ENCODE data around the gene OPRM1.
A peak's percentile ranks its signal among the peaks of the same experiment; 100 is the strongest.

OPRM1 gene

DNA sequence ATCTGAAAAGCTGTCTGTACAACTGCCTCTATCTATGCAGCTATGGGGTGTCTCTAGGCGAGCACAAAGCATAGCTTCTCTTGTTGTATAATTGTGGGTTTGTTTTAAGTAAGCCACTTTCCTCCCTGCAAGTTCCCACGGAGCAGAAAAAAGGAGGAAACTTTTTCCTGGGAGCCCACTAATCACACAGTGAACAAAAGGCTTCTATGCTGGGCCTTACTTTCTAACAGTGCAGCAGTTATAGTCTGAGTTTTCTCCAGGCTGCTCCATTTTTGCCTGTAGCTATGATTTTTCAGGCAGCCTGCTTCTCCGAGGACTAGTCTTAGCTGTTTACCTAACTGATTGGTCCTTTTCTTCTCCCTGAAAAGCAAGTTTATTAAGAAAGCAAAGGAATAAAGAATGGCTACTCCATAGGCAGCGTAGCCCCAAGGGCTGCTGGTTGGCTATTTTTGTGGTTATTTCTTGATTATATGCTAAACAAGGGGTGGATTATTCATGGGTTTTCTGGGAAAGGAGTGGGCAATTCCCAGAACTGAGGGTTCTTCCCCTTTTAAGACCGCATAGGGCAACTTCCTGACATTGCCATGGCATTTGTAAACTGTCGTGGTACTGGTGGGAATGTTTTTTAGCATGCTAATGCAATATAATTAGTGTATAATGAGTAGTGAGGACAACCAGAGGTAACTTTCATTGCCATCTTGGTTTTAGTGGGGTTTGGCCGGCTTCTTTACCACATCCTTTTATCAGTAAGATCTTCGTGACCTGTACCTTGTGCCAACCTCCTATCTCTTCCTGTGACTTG lies 84.3 kb downstream of the OPRM1 start:
- Histone ChIP-seq H3K4me1 (ENCODE audit: insufficient read depth, insufficient read length) (no peaks in the 10 kb centered on the region), H3K36me3 (ENCODE audit: insufficient read depth, insufficient read length, low read length) (no peaks in the 10 kb centered on the region), H3K9ac (ENCODE audit: insufficient read length, low read depth) (no peak overlapping the region), H3K27me3 (ENCODE audit: insufficient read depth, insufficient read length) (no peaks in the 10 kb centered on the region), H3K9me3 (ENCODE audit: insufficient read depth, low read length) (no peaks in the 10 kb centered on the region), H3K4me3 (ENCODE audit: insufficient read length, low read depth) (no peak overlapping the region)
- no peak for DNase-seq (ENCODE audit: low read depth, low spot score)
- TF ChIP-seq SUZ12 (IDR thresholded peaks at IDR 0.05; ENCODE audit: extremely low read depth, insufficient read depth, insufficient read length) (no peak), ZNF274 (IDR thresholded peaks at IDR 0.05; ENCODE audit: low read depth, low read length) (no peak), YY1 (IDR thresholded peaks at IDR 0.05; ENCODE audit: insufficient read depth, insufficient read length) (no peak)

DNA sequence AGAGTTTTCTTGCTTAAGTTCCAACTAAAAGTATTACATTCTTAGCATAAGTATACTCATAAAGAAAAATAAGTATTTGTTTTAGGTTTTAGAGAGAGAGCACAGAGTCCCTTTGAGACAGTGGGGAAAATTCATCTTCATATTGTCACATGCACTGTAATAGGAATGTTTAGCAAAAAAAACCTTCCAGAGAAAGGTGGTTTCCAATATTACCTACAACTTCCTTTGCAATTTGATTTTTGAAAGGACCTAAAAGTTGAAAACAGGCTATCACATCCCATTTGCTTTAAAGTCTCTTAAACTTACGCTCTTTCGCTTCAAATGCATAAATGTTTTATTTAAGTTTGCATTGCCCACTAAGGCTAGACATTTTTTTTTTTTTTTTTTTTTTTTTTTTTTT lies 86.4 kb downstream of the OPRM1 start:
- Histone ChIP-seq H3K9ac (ENCODE audit: insufficient read length, low read depth) (no peak overlapping the region), H3K36me3 (ENCODE audit: insufficient read depth, insufficient read length, low read length) (no peaks in the 10 kb centered on the region), H3K9me3 (ENCODE audit: insufficient read depth, low read length) (no peaks in the 10 kb centered on the region), H3K27me3 (ENCODE audit: insufficient read depth, insufficient read length) (no peaks in the 10 kb centered on the region), H3K4me3 (ENCODE audit: insufficient read length, low read depth) (no peak overlapping the region), H3K4me1 (ENCODE audit: insufficient read depth, insufficient read length) (no peaks in the 10 kb centered on the region)
- no peak for DNase-seq (ENCODE audit: low read depth, low spot score)
- no peak for TF ChIP-seq YY1 (IDR thresholded peaks at IDR 0.05; ENCODE audit: insufficient read depth, insufficient read length)
- no peak for TF ChIP-seq SUZ12 (IDR thresholded peaks at IDR 0.05; ENCODE audit: extremely low read depth, insufficient read depth, insufficient read length)
- TF ChIP-seq ZNF274 (IDR thresholded peaks at IDR 0.05; ENCODE audit: low read depth, low read length), result no peak

DNA sequence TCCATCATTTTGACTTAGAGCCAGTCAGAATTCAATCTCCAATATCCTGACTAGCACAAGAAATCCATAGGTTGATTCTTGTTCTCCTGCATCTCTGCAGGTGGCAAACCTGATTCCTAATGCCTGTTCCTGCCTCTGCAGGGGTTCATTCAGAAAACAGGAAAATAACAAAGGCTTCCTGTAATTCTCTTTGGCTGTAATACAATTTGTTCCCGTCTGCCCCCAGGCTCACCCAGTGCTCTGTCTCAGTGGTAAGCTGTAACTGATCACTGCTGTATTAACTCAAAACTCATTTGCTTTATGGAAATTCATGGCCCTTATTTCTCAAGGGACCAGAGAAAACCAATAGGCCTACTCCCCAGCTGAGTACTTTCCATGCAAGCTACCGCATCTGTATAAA lies 88.6 kb downstream of the OPRM1 start:
- H3K4me1 ChIP-seq (ENCODE audit: insufficient read depth, insufficient read length), result no peaks in the 10 kb centered on the region
- no peaks in the 10 kb centered on the region for H3K27me3 ChIP-seq (ENCODE audit: insufficient read depth, insufficient read length)
- H3K9me3 ChIP-seq (ENCODE audit: insufficient read depth, low read length), result no peaks in the 10 kb centered on the region
- no peak overlapping the region for H3K9ac ChIP-seq (ENCODE audit: insufficient read length, low read depth)
- no peaks in the 10 kb centered on the region for H3K36me3 ChIP-seq (ENCODE audit: insufficient read depth, insufficient read length, low read length)
- peak; percentile 30 for DNase-seq (ENCODE audit: low read depth, low spot score)
- no peak for TF ChIP-seq YY1 (IDR thresholded peaks at IDR 0.05; ENCODE audit: insufficient read depth, insufficient read length)
- TF ChIP-seq SUZ12 (IDR thresholded peaks at IDR 0.05; ENCODE audit: extremely low read depth, insufficient read depth, insufficient read length), result no peak
- no peak for TF ChIP-seq ZNF274 (IDR thresholded peaks at IDR 0.05; ENCODE audit: low read depth, low read length)
- H3K4me3 ChIP-seq (ENCODE audit: insufficient read length, low read depth), result no peak overlapping the region

DNA sequence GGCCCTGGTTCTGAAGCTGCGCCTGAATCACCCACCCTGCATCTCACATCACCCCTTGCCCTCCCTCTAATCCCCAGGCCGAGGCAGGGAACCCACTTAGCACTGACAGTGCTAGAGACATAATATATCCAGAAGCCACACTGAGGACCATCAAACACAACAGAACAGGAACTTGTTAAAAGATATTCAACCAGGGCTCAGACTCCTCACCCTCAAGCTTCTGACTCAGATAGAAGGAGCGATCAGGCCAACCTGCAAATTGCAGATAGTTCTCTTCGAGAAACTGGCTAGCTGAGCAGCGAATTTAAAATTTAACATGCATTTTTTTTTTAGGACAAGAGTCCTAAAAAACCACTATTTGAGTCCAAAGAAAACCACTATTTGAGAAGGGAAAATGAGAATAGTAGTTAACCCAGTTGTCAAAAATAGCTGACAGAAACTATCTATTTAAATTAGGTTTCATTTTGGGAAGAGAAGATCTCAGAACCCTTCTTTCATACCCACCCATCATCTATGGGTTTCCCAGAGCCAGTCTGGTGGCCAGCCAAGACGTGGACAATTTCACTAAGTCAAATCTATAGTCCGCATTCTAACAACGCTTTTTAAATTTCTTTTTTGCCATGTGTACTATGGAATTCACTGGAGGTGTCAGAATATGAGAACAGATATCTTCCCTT lies 95.6 kb downstream of the OPRM1 start:
- Histone ChIP-seq H3K27me3 (ENCODE audit: insufficient read depth, insufficient read length) (no peaks in the 10 kb centered on the region), H3K9ac (ENCODE audit: insufficient read length, low read depth) (no peak overlapping the region), H3K36me3 (ENCODE audit: insufficient read depth, insufficient read length, low read length) (no peaks in the 10 kb centered on the region), H3K9me3 (ENCODE audit: insufficient read depth, low read length) (no peaks in the 10 kb centered on the region), H3K4me3 (ENCODE audit: insufficient read length, low read depth) (no peak overlapping the region), H3K4me1 (ENCODE audit: insufficient read depth, insufficient read length) (no peaks in the 10 kb centered on the region)
- DNase-seq (ENCODE audit: low read depth, low spot score), result no peak
- TF ChIP-seq YY1 (IDR thresholded peaks at IDR 0.05; ENCODE audit: insufficient read depth, insufficient read length) (no peak), SUZ12 (IDR thresholded peaks at IDR 0.05; ENCODE audit: extremely low read depth, insufficient read depth, insufficient read length) (no peak), ZNF274 (IDR thresholded peaks at IDR 0.05; ENCODE audit: low read depth, low read length) (no peak)

DNA sequence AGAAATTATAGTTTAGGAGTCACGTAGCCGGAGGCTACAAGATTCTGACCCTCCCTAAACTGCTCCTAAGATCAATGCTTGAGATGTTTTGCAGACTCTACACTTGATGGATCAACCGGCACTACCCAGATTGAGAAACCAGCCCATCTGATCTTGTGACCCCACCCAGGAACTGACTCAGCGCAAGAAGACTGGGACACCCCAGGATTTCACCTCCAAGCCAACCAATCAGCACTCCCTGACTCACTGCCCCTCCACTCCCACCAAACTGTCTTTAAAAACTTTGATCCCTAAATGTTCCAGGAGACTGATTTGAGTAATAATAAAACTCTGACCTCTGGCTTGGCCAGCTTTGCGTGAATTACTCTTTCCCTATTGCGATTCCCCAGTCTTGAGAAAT lies 99.8 kb downstream of the OPRM1 start:
- DNase-seq (ENCODE audit: low read depth, low spot score), result no peak
- TF ChIP-seq YY1 (IDR thresholded peaks at IDR 0.05; ENCODE audit: insufficient read depth, insufficient read length) (no peak), ZNF274 (IDR thresholded peaks at IDR 0.05; ENCODE audit: low read depth, low read length) (no peak), SUZ12 (IDR thresholded peaks at IDR 0.05; ENCODE audit: extremely low read depth, insufficient read depth, insufficient read length) (no peak)
- no peak overlapping the region for H3K4me3 ChIP-seq (ENCODE audit: insufficient read length, low read depth)
- no peaks in the 10 kb centered on the region for H3K9me3 ChIP-seq (ENCODE audit: insufficient read depth, low read length)
- no peaks in the 10 kb centered on the region for H3K36me3 ChIP-seq (ENCODE audit: insufficient read depth, insufficient read length, low read length)
- no peaks in the 10 kb centered on the region for H3K27me3 ChIP-seq (ENCODE audit: insufficient read depth, insufficient read length)
- no peak overlapping the region for H3K9ac ChIP-seq (ENCODE audit: insufficient read length, low read depth)
- no peaks in the 10 kb centered on the region for H3K4me1 ChIP-seq (ENCODE audit: insufficient read depth, insufficient read length)

DNA sequence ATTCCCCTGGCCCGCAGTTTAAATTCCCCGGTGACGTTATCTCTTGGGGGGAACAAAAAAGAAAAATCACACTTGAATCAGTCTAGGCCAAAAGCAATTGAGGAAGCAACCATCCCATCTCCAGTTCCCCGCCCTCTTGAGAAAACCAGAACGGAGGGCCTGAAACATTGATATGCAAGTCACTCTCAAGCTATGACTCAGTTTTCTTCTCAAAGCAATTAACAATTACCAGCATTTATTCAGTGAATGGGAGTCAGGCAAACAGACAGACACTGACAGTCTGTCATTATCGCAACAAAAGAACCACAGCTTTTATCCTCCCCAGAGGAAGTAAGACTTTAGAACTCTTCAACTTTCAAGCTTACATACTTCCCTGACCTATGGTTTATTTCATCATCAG lies 100.9 kb downstream of the OPRM1 start:
- H3K4me1 ChIP-seq (ENCODE audit: insufficient read depth, insufficient read length), result no peaks in the 10 kb centered on the region
- TF ChIP-seq YY1 (IDR thresholded peaks at IDR 0.05; ENCODE audit: insufficient read depth, insufficient read length) (no peak), SUZ12 (IDR thresholded peaks at IDR 0.05; ENCODE audit: extremely low read depth, insufficient read depth, insufficient read length) (no peak), ZNF274 (IDR thresholded peaks at IDR 0.05; ENCODE audit: low read depth, low read length) (no peak)
- no peaks in the 10 kb centered on the region for H3K27me3 ChIP-seq (ENCODE audit: insufficient read depth, insufficient read length)
- no peak overlapping the region for H3K9ac ChIP-seq (ENCODE audit: insufficient read length, low read depth)
- H3K9me3 ChIP-seq (ENCODE audit: insufficient read depth, low read length), result no peaks in the 10 kb centered on the region
- no peaks in the 10 kb centered on the region for H3K36me3 ChIP-seq (ENCODE audit: insufficient read depth, insufficient read length, low read length)
- peak; percentile 22 for DNase-seq (ENCODE audit: low read depth, low spot score)
- H3K4me3 ChIP-seq (ENCODE audit: insufficient read length, low read depth), result no peak overlapping the region

DNA sequence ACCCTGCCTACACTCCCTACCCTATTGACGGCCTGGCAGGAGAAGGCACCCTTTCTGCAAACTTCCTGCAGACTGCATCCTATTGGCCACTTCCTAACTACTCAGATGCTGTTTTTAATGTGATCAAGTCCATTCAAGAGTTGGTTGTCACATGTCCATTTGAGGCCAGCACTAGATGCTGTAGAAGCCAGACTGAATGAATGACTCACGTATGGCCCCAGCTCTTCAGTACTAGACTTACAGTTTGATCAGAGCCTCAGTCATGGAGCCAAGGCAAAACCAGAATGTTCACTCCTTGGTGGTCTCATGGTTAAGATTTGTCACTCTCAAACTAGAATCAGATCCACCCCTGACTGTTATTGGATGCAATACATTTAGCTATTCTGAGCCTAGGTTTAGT lies 101.7 kb downstream of the OPRM1 start:
- DNase-seq (ENCODE audit: low read depth, low spot score), result no peak
- Histone ChIP-seq H3K9me3 (ENCODE audit: insufficient read depth, low read length) (no peaks in the 10 kb centered on the region), H3K9ac (ENCODE audit: insufficient read length, low read depth) (no peak overlapping the region), H3K36me3 (ENCODE audit: insufficient read depth, insufficient read length, low read length) (no peaks in the 10 kb centered on the region), H3K4me3 (ENCODE audit: insufficient read length, low read depth) (no peak overlapping the region), H3K27me3 (ENCODE audit: insufficient read depth, insufficient read length) (no peaks in the 10 kb centered on the region), H3K4me1 (ENCODE audit: insufficient read depth, insufficient read length) (no peaks in the 10 kb centered on the region)
- TF ChIP-seq SUZ12 (IDR thresholded peaks at IDR 0.05; ENCODE audit: extremely low read depth, insufficient read depth, insufficient read length) (no peak), ZNF274 (IDR thresholded peaks at IDR 0.05; ENCODE audit: low read depth, low read length) (no peak)

Data from NT2/D1 (cell line).